G401 (cell line): ENCODE results near the gene MAPT. TPM values are rescaled to one million over a fixed set of nuclear protein-coding genes. Genes with fewer than 3 reads are reported as not detected.
"Not testable (repeated sequence)": the region's sequence is repeated elsewhere in the genome, so short reads cannot be mapped to it uniquely, and the experiment has no call there.

Experiments
- DNase-seq: peaks from one replicate; pipeline ENCODE4 v3.0.0-alpha.2; 2015; ENCODE audit warnings: low spot score
- in situ Hi-C: cut with HindIII; loops from 2 replicates; pipeline ENCODE4 v1.10.0; 2016; ENCODE audit warnings: low sequenced_read_pairs, mixed read lengths
- total RNA-seq: library from RNA; depleted of rRNA; stranded (reverse); fragments of >200 nt; shearing (Covaris generic); gene quantifications from 2 replicates; pipeline ENCODE4 v1.2.3, GENCODE V29; 2014

The MAPT gene
- total RNA-seq, 1 experiment from 2014 or later, result 0.44 TPM

- DNase-seq, result no peak
- in situ Hi-C loops, result no loop called here
Observed at GRCh38 chr17:45914047-45914717, 19.8 kb downstream of the MAPT start.

- no peak for DNase-seq
- in situ Hi-C loops, result no loop called here
Observed at GRCh38 chr17:45915263-45915662, 20.9 kb downstream of the MAPT start.

GRCh38 chr17:45917081-45917480 is 22.7 kb downstream of the MAPT start:
- in situ Hi-C loops, result no loop called here

GRCh38 chr17:45918241-45918745 is 23.9 kb downstream of the MAPT start:
- in situ Hi-C loops, result no loop called here

More at GRCh38 chr17:45917081-45917480, 22.7 kb downstream of the MAPT start:
- DNase-seq, result no peak

GRCh38 chr17:45919136-45919535 is 24.8 kb downstream of the MAPT start:
- in situ Hi-C loops, result no loop called here
- DNase-seq, result no peak

More at GRCh38 chr17:45918241-45918745, 23.9 kb downstream of the MAPT start:
- DNase-seq, result peak; percentile 73

- DNase-seq, result no peak
- in situ Hi-C loops, result no loop called here
Observed at GRCh38 chr17:45920083-45920482, 25.7 kb downstream of the MAPT start.

- DNase-seq, result no peak
Observed at GRCh38 chr17:45923511-45924268, 29.3 kb downstream of the MAPT start.

GRCh38 chr17:45924332-45924820 is 30.0 kb downstream of the MAPT start:
- in situ Hi-C loops, result no loop called here
- DNase-seq, result no peak

More at GRCh38 chr17:45923511-45924268, 29.3 kb downstream of the MAPT start:
- in situ Hi-C loops, result no loop called here

GRCh38 chr17:45925311-45925710 is 31.0 kb downstream of the MAPT start:
- in situ Hi-C loops, result no loop called here
- DNase-seq, result no peak

GRCh38 chr17:45927247-45927646 is 32.9 kb downstream of the MAPT start:
- DNase-seq, result no peak
- in situ Hi-C loops, result no loop called here

GRCh38 chr17:45929344-45929743 is 35.0 kb downstream of the MAPT start:
- in situ Hi-C loops, result no loop called here
- no peak for DNase-seq

GRCh38 chr17:45930420-45930951 is 36.1 kb downstream of the MAPT start:
- in situ Hi-C loops, result no loop called here
- no peak for DNase-seq

- no peak for DNase-seq
- in situ Hi-C loops, result no loop called here
Observed at GRCh38 chr17:45931677-45932076, 37.3 kb downstream of the MAPT start.

GRCh38 chr17:45934044-45934979 is 40.0 kb downstream of the MAPT start:
- in situ Hi-C loops, result no loop called here
- no peak for DNase-seq

GRCh38 chr17:45935197-45935709 is 40.9 kb downstream of the MAPT start:
- no peak for DNase-seq
- in situ Hi-C loops, result no loop called here

- in situ Hi-C loops, result no loop called here
- no peak for DNase-seq
Observed at GRCh38 chr17:45935710-45936509, 41.6 kb downstream of the MAPT start.

GRCh38 chr17:45936610-45937009 is 42.3 kb downstream of the MAPT start:
- peak; percentile 67 for DNase-seq
- in situ Hi-C loops, result no loop called here

GRCh38 chr17:45937186-45937585 is 42.8 kb downstream of the MAPT start:
- in situ Hi-C loops, DNase-seq: not testable (repeated sequence)
